HepG2 (cell line): ENCODE results near the gene DDX10. TPM values are rescaled to one million over a fixed set of nuclear protein-coding genes. Genes with fewer than 3 reads are reported as not detected.

Experiments used
- ATAC-seq: fragments of 200-7000 bp; cut with Tn5 transposase; 3 replicates; pipeline ENCODE4 v1.9.1; 2020; ENCODE audit warnings: mild to moderate bottlenecking, moderate library complexity
- BruUV-seq: library from RNA; stranded (reverse); fragments of 400-500 nt; replicated peaks from 2 replicates; lab custom pipeline; 2021; lab: Mats Ljungman, UMichigan
- CTCF ChIA-PET: fragments of 300-600 bp; formaldehyde crosslinking; extraction: SDS; loops from one replicate; lab custom pipeline; 2021; ENCODE audit warnings: low total read pairs, inconsistent platforms, low intra/inter-chr PET ratio; lab: Yijun Ruan, JAX
- POLR2A ChIA-PET: fragments of 350-600 bp; sonication (Branson Sonifier 250); formaldehyde crosslinking; loops from one replicate; lab custom pipeline; 2020; ENCODE audit warnings: antibody characterized with exemption, inconsistent platforms; lab: Yijun Ruan, JAX
- DNase-seq: peaks from one replicate; pipeline ENCODE4 v3.0.0-alpha.2; 2015; ENCODE audit warnings: low spot score
- FAIRE-seq: peaks from 3 replicates; lab custom pipeline; 2011; peaks lifted over from hg19 to GRCh38; lab: Jason Lieb, UNC
- H2AFZ ChIP-seq: one replicate; pipeline ENCODE4 v1.6.1; 2011; ENCODE audit warnings: low read length, inconsistent platforms
- H3K27ac ChIP-seq: fragments of 300-600 bp; 3 replicates; pipeline ENCODE4 v1.8.0; 2011; ENCODE audit warnings: mixed run types, mild to moderate bottlenecking, mixed read lengths, low read length, inconsistent platforms; ENCODE audit not compliant: insufficient read depth; ENCODE audit errors: extremely low read length
- H3K27me3 ChIP-seq, 2 experiments: fragments of 200-600 bp in 1 of 2; 2 replicates in 1 of 2; 3 replicates in 1 of 2; pipeline versions ENCODE4 v1.6.0 to v1.8.0; 2011; ENCODE audit warnings: low read length in 2 of 2, mild to moderate bottlenecking in 2 of 2, moderate library complexity in 2 of 2, inconsistent platforms in 1 of 2; ENCODE audit not compliant: insufficient read depth in 2 of 2, control insufficient read depth in 1 of 2
- H3K36me3 ChIP-seq, 2 experiments: fragments of 200-600 bp in 1 of 2; replicated peaks in 1 of 2; 2 replicates in 1 of 2; 3 replicates in 1 of 2; pipeline versions ENCODE4 v1.5.1 to v1.8.0; 2011; ENCODE audit warnings: low read length in 2 of 2, inconsistent platforms in 1 of 2; ENCODE audit not compliant: insufficient read depth in 2 of 2, control insufficient read depth in 1 of 2
- H3K4me1 ChIP-seq: 2 replicates; pipeline ENCODE4 v1.5.1; 2012; ENCODE audit warnings: low read length, inconsistent platforms; ENCODE audit not compliant: insufficient read depth
- H3K4me2 ChIP-seq: 2 replicates; pipeline ENCODE4 v1.6.0; 2011; ENCODE audit warnings: low read depth, low read length, inconsistent platforms
- H3K4me3 ChIP-seq, 3 experiments: fragments of 200-600 bp in 1 of 3; sonication (generic), shearing (Covaris generic) in 1 of 3; replicated peaks in 1 of 3; 2 replicates each; pipeline ENCODE4 v1.5.1; 2011 to 2016; ENCODE audit warnings: low read length in 3 of 3, inconsistent platforms in 2 of 3, low read depth in 2 of 3, mild to moderate bottlenecking in 2 of 3, control low read depth in 1 of 3, mixed read lengths in 1 of 3; ENCODE audit not compliant: insufficient read depth in 1 of 3
- H3K79me2 ChIP-seq: one replicate; pipeline ENCODE4 v1.6.1; 2011; ENCODE audit warnings: low read length, inconsistent platforms; ENCODE audit not compliant: insufficient read depth
- H3K9ac ChIP-seq: 2 replicates; pipeline ENCODE4 v1.6.0; 2011; ENCODE audit warnings: mild to moderate bottlenecking, low read depth, low read length, inconsistent platforms; ENCODE audit not compliant: insufficient read depth
- H3K9me3 ChIP-seq: 2 replicates; pipeline ENCODE4 v1.5.1; 2012; ENCODE audit warnings: mild to moderate bottlenecking, low read length
- H4K20me1 ChIP-seq: 2 replicates; pipeline ENCODE4 v1.6.0; 2011; ENCODE audit warnings: inconsistent platforms, mild to moderate bottlenecking, low read length, moderate library complexity; ENCODE audit not compliant: insufficient read depth
- FOSL1 ChIP-seq: sonication (generic); formaldehyde crosslinking; IDR thresholded peaks from 2 replicates; pipeline ENCODE4 v1.9.0; 2021; ENCODE audit warnings: missing genetic modification reagents, borderline replicate concordance
- MEIS1 ChIP-seq: sonication (generic); formaldehyde crosslinking; IDR thresholded peaks from 2 replicates; pipeline ENCODE4 v1.9.0; 2021; ENCODE audit warnings: mild to moderate bottlenecking, missing genetic modification reagents, moderate library complexity, borderline replicate concordance
- MEIS2 ChIP-seq: sonication (generic); formaldehyde crosslinking; IDR thresholded peaks from 2 replicates; pipeline ENCODE4 v1.9.0; 2021; ENCODE audit warnings: mild to moderate bottlenecking, missing genetic modification reagents
- NCOA5 ChIP-seq: sonication (generic); formaldehyde crosslinking; IDR thresholded peaks from 2 replicates; pipeline ENCODE4 v1.4.0; 2020; ENCODE audit warnings: missing genetic modification reagents
- SYNCRIP ChIP-seq: fragments of 200-400 bp; formaldehyde crosslinking; IDR thresholded peaks from 2 replicates; pipeline ENCODE4 v1.6.1; 2018; ENCODE audit warnings: mild to moderate bottlenecking, low read depth, low read length; ENCODE audit not compliant: insufficient read depth
- WGBS: methylation state at CpG from one replicate; pipeline ENCODE4 v1.1.6; 2017; ENCODE audit warnings: low lambda C conversion rate; 5-methylcytosine and 5-hydroxymethylcytosine counted together
- in situ Hi-C: cut with HindIII; loops from 2 replicates; pipeline ENCODE4 v1.10.0; 2017; ENCODE audit warnings: low pct_unique_long_range_greater_than_20kb; ENCODE audit not compliant: extremely low pct_ligation_motif_present
- intact Hi-C: fragments of 100-400 bp; cut with micrococcal nuclease; formaldehyde crosslinking; loops from one replicate; pipeline ENCODE4 v1.10.0; 2022; ENCODE audit not compliant: unreplicated experiment
- polyA plus RNA-seq, 8 experiments: library from polyadenylated mRNA; depleted of rRNA in 3 of 8; stranded (reverse) in 7 of 8; unstranded in 1 of 8; fragments of >200 nt; fragmentation: Illumina TruSeq in 4 of 8; extraction: Trizol in 4 of 8; gene quantifications; 2 replicates each; pipeline versions ENCODE4 v1.2.1 to v1.2.3, GENCODE V29; 2011 to 2016; ENCODE audit warnings: low read depth in 4 of 8, missing spikeins in 1 of 8, mixed read lengths in 1 of 8; ENCODE audit not compliant: insufficient read depth in 1 of 8
- total RNA-seq, 5 experiments: library from RNA; depleted of rRNA; stranded (reverse); fragments of >200 nt; fragmentation: Illumina TruSeq; extraction: Trizol; gene quantifications; 2 replicates each; pipeline ENCODE4 v1.2.3, GENCODE V29; 2016; ENCODE audit warnings: low read depth in 1 of 5
- TF ChIP-seq, protein P1 (sequence below): sonication (generic); formaldehyde crosslinking; IDR thresholded peaks from 2 replicates; pipeline ENCODE4 v1.4.0; 2020; ENCODE audit warnings: missing genetic modification reagents
- TF ChIP-seq, protein P2 (sequence below): sonication (generic); formaldehyde crosslinking; IDR thresholded peaks from 2 replicates; pipeline ENCODE4 v1.4.0; 2020; ENCODE audit warnings: mild to moderate bottlenecking, missing genetic modification reagents, borderline replicate concordance
- TF ChIP-seq, protein P3 (sequence below): sonication (generic); formaldehyde crosslinking; IDR thresholded peaks from 2 replicates; pipeline ENCODE4 v1.4.0; 2020; ENCODE audit warnings: missing genetic modification reagents

DDX10 gene
- total and polyA plus RNA-seq, 2 of the 13 experiments (the other 11 are each of a cell fraction or from before 2014, with no cell fraction given), result 17.0 to 32.0 TPM

DNA sequence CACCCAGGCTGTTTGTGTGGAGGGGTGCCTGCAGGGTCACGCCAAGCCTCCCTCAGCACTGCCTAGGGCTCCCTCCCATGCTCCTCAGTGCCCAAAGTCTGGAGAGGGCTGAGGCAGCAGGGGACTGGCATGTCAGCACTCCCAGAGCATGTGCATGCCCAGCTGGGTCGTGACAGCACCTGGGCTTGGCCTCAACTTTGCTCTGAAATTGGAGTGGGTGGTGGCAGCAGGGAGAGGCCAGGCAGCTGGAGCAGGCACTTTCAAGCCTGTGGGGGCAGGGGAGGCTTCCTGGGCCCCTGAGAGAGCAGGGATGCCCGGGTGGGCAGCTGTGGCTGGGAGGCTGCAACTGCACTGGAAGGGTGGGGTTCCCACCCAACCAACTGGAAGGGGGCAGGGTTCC is 35.6 kb upstream of the DDX10 start:
- Histone ChIP-seq H3K4me3 (no peak overlapping the region), H3K4me1 (no peaks in the 10 kb centered on the region), H3K9ac (no peak overlapping the region), H3K27ac (no peak overlapping the region), H3K4me2 (no peak overlapping the region), H4K20me1 (no peaks in the 10 kb centered on the region), H3K27me3 (no peaks in the 10 kb centered on the region), H3K9me3 (no peaks in the 10 kb centered on the region), H3K36me3 (no peaks in the 10 kb centered on the region), H2AFZ (no peak overlapping the region), H3K79me2 (no peaks in the 10 kb centered on the region)
- intact Hi-C loops, result no loop called here
- DNase-seq (no peak), ATAC-seq (no peak), FAIRE-seq (no peak)
- ChIA-PET CTCF (no interaction called here), POLR2A (no interaction called here)
- BruUV-seq, result no TSS peak
- TF ChIP-seq FOSL1 (CRISPR knock-in tag) (no peak), MEIS1 (CRISPR knock-in tag) (no peak), MEIS2 (no peak), NCOA5 (no peak), SYNCRIP (no peak)
- TF ChIP-seq, protein P1, sequence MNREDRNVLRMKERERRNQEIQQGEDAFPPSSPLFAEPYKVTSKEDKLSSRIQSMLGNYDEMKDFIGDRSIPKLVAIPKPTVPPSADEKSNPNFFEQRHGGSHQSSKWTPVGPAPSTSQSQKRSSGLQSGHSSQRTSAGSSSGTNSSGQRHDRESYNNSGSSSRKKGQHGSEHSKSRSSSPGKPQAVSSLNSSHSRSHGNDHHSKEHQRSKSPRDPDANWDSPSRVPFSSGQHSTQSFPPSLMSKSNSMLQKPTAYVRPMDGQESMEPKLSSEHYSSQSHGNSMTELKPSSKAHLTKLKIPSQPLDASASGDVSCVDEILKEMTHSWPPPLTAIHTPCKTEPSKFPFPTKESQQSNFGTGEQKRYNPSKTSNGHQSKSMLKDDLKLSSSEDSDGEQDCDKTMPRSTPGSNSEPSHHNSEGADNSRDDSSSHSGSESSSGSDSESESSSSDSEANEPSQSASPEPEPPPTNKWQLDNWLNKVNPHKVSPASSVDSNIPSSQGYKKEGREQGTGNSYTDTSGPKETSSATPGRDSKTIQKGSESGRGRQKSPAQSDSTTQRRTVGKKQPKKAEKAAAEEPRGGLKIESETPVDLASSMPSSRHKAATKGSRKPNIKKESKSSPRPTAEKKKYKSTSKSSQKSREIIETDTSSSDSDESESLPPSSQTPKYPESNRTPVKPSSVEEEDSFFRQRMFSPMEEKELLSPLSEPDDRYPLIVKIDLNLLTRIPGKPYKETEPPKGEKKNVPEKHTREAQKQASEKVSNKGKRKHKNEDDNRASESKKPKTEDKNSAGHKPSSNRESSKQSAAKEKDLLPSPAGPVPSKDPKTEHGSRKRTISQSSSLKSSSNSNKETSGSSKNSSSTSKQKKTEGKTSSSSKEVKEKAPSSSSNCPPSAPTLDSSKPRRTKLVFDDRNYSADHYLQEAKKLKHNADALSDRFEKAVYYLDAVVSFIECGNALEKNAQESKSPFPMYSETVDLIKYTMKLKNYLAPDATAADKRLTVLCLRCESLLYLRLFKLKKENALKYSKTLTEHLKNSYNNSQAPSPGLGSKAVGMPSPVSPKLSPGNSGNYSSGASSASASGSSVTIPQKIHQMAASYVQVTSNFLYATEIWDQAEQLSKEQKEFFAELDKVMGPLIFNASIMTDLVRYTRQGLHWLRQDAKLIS, result no peak
- TF ChIP-seq, protein P2, sequence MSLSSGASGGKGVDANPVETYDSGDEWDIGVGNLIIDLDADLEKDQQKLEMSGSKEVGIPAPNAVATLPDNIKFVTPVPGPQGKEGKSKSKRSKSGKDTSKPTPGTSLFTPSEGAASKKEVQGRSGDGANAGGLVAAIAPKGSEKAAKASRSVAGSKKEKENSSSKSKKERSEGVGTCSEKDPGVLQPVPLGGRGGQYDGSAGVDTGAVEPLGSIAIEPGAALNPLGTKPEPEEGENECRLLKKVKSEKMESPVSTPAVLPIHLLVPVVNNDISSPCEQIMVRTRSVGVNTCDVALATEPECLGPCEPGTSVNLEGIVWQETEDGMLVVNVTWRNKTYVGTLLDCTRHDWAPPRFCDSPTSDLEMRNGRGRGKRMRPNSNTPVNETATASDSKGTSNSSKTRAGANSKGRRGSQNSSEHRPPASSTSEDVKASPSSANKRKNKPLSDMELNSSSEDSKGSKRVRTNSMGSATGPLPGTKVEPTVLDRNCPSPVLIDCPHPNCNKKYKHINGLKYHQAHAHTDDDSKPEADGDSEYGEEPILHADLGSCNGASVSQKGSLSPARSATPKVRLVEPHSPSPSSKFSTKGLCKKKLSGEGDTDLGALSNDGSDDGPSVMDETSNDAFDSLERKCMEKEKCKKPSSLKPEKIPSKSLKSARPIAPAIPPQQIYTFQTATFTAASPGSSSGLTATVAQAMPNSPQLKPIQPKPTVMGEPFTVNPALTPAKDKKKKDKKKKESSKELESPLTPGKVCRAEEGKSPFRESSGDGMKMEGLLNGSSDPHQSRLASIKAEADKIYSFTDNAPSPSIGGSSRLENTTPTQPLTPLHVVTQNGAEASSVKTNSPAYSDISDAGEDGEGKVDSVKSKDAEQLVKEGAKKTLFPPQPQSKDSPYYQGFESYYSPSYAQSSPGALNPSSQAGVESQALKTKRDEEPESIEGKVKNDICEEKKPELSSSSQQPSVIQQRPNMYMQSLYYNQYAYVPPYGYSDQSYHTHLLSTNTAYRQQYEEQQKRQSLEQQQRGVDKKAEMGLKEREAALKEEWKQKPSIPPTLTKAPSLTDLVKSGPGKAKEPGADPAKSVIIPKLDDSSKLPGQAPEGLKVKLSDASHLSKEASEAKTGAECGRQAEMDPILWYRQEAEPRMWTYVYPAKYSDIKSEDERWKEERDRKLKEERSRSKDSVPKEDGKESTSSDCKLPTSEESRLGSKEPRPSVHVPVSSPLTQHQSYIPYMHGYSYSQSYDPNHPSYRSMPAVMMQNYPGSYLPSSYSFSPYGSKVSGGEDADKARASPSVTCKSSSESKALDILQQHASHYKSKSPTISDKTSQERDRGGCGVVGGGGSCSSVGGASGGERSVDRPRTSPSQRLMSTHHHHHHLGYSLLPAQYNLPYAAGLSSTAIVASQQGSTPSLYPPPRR, result no peak
- TF ChIP-seq, protein P3, sequence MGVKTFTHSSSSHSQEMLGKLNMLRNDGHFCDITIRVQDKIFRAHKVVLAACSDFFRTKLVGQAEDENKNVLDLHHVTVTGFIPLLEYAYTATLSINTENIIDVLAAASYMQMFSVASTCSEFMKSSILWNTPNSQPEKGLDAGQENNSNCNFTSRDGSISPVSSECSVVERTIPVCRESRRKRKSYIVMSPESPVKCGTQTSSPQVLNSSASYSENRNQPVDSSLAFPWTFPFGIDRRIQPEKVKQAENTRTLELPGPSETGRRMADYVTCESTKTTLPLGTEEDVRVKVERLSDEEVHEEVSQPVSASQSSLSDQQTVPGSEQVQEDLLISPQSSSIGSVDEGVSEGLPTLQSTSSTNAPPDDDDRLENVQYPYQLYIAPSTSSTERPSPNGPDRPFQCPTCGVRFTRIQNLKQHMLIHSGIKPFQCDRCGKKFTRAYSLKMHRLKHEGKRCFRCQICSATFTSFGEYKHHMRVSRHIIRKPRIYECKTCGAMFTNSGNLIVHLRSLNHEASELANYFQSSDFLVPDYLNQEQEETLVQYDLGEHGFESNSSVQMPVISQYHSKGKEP, result no peak
- WGBS, result 10% methylated on average over 2 of the region's 3 CpGs
- in situ Hi-C loops, result no loop called here
